NK-92 treated with Interleukin-12 subunit alpha and Interleukin-12 subunit beta, amount 100 ng/mL, for 24 hours (cell line): Measurements from ENCODE around the gene XYLT2.

Experiments
- DNase-seq: peaks from one replicate; lab custom pipeline; 2025; lab: John Stamatoyannopoulos, UW

The XYLT2 gene

DNA sequence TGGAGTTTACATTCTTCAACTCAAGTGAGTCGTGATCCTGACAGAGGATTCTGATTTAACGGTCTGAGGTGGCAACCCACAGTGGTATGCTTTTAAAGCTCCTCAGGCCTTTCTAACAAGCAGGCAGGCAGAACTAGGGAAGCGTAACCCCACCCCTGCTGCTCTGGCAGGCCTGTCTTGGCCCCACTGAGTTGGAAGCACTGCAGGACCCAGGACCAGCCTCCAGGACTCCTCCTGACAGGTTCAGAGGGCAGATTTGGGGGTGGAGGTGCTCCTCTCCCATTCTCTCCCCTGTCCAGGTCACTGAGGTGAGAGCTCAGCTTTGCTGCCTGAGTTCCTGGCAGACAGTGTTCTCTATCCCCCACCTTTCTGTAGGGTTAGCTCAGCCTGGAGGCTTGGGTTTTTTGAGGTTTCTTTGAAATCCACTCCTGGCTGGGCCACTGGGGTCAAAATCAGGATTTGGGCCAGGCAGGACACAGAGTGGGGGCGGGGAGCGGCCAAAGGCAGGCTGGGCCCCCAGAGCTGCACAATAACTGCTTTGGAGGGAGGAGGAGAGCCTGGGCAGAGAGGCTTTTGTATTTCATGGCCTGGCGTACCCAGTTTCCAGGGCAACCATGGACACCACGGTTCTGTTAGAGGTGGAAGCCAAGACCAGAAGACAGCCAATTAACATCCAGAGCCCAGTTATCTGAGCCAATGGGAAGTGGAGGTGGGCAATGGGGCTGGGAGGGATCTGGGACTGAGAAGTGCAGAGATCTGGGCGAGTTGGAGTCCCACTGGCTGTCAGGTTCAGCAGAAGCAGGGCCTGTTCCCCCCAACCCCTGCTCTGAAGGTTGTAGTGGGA is 17.5 kb downstream of the XYLT2 start:
- DNase-seq, result no peak

GRCh38 chr17:50364061-50364458 is 18.1 kb downstream of the XYLT2 start:
- DNase-seq, result no peak

GRCh38 chr17:50364715-50365114 is 18.8 kb downstream of the XYLT2 start:
- DNase-seq, result no peak

DNA sequence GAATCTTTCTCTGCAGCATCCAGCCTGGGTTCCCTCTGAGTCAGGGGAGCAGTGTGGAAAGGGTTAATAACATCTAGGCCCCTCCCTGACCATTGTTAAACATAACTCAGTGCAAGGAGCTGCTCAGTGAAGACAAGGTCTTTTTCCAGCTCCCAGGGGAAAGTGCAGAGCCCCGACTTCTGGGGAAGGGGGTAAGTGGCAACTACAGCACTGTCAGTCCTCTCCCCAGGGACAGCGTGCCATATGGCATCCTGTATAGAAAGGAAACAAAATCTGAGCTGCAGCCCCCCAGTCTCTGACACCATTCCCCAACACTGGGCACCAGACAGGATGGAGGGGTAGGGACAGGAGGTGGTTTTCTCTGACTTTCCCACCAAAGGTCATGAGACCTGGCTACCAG is 19.2 kb downstream of the XYLT2 start:
- DNase-seq, result no peak

GRCh38 chr17:50365649-50366393 is 19.9 kb downstream of the XYLT2 start:
- no peak for DNase-seq

- DNase-seq, result no peak
These were observed 21.5 kb downstream of the XYLT2 start for GRCh38 chr17:50367401-50367800.

DNA sequence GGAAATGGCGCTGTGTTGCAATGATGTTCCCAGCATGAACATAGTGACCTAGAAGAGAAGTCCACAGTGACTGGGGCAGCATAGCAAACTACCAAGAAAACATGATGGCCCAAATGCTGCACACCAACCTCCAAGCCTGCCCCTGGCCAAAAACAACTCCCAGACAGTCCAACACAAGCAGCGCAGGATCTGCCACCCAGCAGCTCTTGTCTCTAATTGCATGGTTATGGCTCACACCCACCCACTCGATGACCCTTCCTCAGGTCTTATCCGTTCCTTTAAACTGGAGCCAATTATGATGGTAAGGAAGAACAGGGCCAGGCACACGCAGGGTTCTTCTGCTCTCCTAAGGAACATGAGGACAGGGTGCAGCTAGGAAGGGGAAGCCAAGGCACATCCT is 24.1 kb downstream of the XYLT2 start:
- no peak for DNase-seq

DNA sequence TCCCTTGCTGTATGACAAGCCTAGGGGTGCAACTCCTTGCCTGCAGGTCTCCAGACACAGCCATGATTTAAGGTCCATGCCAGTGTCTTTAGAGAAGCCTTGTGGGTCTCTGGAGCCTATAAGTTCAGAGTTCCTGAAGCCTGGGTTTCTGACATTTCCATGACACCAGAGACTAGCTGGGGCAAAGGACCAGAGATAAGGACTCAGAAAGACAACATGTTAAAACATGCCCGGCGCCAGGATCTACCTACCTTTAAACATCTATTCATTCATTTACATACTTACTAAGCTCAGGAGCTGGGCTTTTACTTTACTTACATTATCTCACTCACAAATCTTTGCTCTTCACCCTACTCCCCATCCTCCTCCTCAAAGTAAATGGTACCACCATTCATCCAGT is 25.6 kb downstream of the XYLT2 start:
- DNase-seq, result no peak

DNA sequence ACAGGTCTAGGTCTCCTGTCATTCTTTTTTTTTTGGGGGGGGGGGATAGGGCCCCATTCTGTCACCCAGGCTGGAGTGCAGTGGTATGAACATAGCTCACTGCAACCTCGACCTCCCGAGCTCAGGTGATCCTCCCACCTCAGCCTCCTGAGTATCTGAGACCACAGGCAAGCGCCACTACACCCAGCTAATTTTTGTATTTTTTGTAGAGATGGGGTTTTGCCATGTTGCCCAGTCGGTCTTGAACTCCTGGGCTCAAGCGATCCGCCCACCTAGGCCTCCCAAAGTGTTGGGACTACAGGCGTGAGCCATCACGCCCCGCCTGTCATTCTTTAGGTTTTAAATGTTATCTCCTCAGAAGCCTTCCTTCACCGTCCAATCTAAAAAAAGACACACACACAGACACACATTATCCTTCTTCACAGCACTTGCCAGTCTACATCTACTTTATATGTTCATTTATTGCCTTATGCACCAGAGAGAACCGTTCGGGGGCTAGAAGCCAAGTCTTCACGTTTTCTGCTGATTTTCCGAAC is 26.4 kb downstream of the XYLT2 start:
- DNase-seq, result no peak

DNA sequence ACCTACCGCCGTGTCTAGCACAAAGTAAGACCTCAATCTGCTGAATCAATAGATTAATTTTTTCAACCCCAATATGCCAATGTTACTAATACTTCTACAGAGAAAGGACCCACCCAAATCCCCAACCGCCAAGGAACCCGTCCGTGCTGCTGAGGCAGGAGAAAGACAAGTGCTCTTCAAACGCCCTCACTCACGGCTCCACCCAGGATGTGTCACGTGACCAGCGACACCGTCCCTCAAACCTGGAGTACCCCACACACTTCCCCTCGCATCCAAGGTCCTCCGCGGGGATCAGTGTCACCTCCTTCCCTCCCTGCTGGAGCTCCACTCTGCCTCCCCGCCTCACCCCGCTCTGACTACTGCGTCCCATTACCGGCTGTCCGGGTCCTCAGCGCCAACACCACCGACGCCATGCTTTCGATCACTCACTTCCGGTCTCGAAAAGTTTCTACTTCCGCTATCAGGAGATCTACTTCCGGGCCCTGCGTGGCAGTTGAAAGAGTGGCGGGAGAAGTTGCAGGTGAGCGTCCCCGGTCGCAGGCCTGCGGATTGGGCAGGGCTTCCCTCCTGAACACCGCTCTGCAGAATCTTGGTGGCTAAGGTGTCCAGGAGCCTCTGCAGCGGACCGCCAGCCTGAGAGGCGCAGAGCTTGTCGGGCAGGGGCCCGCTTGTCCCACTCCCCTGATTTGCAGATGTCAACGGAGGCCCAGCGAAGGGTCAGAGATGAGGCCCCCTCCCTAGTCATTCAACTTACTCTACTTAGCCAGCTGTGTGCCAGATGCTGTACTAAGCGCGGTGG is 27.0 kb downstream of the XYLT2 start, which contains the start of the genes EME1 and MRPL27:
Gene EME1, plus strand, starts transcription at position 472 of the 799 bp plus-strand sequence. CDS start 1,980 bp downstream, outside the sequence.
Gene MRPL27, minus strand, starts transcription at position 427 of the 799 bp plus-strand sequence. Its CDS starts 14 bp downstream, at position 413.
- peak; percentile 85 for DNase-seq

DNA sequence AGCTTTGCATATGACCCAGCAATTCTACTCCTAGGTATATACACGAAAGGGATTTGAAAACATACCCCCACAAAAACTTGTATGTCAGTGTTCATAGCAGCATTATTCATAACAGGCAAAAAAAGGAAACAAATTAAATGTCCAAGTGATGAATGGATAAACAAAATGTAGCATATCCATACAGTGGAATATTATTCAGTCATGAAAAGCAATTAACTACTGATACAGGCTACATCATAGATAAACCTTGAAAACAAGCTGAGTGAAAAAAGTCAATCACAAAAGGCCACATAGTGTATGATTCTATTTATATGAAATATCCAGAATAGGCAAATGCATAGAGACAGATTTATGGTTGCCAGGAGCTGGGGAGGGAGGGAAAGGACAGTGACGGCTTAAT is 27.8 kb downstream of the XYLT2 start:
- DNase-seq, result no peak

- no peak for DNase-seq
These were observed 30.1 kb downstream of the XYLT2 start for GRCh38 chr17:50375858-50376538.

DNA sequence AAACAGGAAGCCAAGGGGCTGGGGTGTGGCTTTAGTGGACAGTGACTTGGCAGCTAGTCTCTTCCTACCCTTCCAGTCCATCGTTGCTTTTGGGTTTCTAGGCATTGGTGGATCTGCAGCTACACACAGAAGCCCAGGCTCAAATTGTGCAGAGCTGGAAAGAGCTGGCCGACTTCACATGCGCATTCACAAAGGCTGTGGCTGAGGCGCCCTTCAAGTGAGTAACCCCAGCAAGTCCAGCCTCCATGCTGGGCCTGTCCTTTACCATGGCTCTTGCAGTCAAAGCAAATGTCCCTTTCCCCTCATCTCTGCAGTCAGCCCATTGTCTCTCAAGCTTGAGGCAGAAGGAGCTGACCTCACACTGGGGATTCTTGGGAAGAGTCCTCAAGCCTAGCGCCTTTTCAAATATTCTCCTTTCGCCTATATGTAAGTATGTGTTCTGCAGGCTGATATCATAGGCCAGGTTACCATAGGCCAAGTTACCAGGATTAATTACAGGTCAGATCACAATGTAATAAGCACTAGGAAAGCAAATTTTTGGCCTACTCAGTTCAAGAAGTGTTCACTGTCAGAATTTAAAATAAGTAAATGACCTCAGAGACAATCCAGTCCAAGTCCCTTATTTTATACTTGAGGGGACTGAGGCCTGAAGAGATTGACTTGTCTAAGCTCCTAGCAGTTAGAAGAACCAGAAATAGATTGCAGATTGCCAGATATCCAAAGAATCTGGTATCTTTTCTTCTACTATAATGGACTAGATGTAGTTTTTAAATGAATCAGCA is 33.6 kb downstream of the XYLT2 start:
- DNase-seq, result no peak

GRCh38 chr17:50380369-50381259 is 34.7 kb downstream of the XYLT2 start:
- no peak for DNase-seq

- no peak for DNase-seq
These were observed 35.4 kb downstream of the XYLT2 start for GRCh38 chr17:50381260-50381815.

- no peak for DNase-seq
These were observed 36.0 kb downstream of the XYLT2 start for GRCh38 chr17:50381920-50382319.

GRCh38 chr17:50382931-50383330 is 37.0 kb downstream of the XYLT2 start:
- DNase-seq, result no peak

GRCh38 chr17:50386510-50386909 is 40.6 kb downstream of the XYLT2 start:
- no peak for DNase-seq

- no peak for DNase-seq
These were observed 42.8 kb downstream of the XYLT2 start for GRCh38 chr17:50388728-50389127.
